ENCODE results near the gene AMHR2. TPM values are rescaled to one million over a fixed set of nuclear protein-coding genes. Genes with fewer than 3 reads are reported as not detected.
A peak's percentile ranks its signal among the peaks of the same experiment; 100 is the strongest.

The AMHR2 gene
- total and polyA plus RNA-seq, 2 of the 4 experiments (the other 2 are of a cell fraction) = not detected

DNA sequence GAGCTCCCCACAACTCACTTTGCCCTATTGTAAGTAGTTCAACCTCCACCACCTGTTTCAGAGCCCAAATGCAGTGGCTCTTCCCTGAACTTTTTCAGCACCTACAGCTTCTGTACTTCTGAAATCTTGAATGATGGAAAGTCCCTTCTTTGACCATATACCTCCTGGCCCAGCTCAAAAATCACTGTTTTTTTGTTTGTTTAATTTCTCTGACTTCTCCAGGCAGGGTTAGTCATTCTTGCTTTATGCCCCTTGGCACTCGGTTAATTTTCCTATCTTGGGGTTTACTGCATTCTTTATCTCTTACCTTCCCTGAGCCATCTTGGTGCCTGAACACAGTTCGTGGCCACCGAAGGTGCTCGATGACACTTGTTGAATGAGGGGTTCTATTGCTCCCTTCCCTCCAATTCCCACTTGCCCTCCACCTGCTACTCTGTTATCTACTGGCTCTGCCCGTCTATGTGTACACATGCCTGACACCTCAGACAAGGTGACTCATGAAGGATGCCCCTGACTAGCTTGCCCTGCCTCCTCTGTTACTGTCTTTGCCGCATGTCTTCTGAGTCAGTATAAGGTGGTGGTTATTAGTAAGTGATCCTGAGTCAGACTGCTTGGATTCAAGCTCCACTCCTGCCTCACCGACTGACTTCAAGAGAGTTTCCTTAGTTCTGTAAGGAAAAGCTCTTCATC is 4.4 kb downstream of the AMHR2 start (continued):
- no peak for TF ChIP-seq RFX5 (IDR thresholded peaks at IDR 0.05; ENCODE audit: low read depth, low read length)

DNA sequence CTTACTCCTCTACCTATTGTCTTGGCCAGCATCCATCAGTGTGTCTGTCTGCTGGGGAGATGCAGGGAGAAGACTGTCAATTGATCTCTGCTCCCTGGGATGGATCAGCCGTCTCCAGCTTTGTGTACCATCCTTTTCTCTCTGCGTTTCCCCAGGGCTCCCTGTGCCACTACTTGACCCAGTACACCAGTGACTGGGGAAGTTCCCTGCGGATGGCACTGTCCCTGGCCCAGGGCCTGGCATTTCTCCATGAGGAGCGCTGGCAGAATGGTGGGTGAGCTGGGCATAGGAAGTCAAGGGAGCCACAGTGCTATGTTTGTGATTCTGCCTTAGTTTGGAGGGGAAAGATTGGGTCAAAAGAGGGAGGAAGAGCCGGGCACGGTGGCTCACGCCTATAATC is 5.1 kb downstream of the AMHR2 start:
- peaks cover 5% of the 10 kb centered on the region; the same call in 1 of the 2 replicates for H3K4me1 ChIP-seq (ENCODE audit: control insufficient read depth, insufficient read depth, low read length)
- H2BK5ac ChIP-seq (ENCODE audit: low read depth, low read length, poor library complexity, severe bottlenecking) = no peak overlapping the region
- ATAC-seq (ENCODE audit: low read depth) (no peak), DNase-seq (no peak)
- intact Hi-C loops (cut with micrococcal nuclease) = no loop called here
- H3K36me3 ChIP-seq (ENCODE audit: control insufficient read depth, insufficient read depth, low read length) = no peaks in the 10 kb centered on the region
- H3K18ac ChIP-seq (ENCODE audit: low read depth, low read length) = no peak overlapping the region
- peak overlapping the region; percentile 6; the same call in 1 of the 2 replicates for H3K4ac ChIP-seq (ENCODE audit: low read depth, low read length)
- H4K91ac ChIP-seq (ENCODE audit: insufficient read depth, low read depth, low read length) = no peak overlapping the region
- no TSS peak for BruUV-seq (replicated peaks)
- H2AK9ac ChIP-seq (replicated peaks; ENCODE audit: low read depth, low read length, poor library complexity) = peak overlapping the region; percentile 58
- dilution Hi-C loops (cut with HindIII; ENCODE audit: low sequenced_read_pairs, unreplicated experiment) = no loop called here
- in situ Hi-C loops (cut with MboI; ENCODE audit: low sequenced_read_pairs) = no loop called here
- peaks cover 8% of the 10 kb centered on the region; the same call in 1 of the 2 replicates for H3K27me3 ChIP-seq (ENCODE audit: control insufficient read depth, insufficient read depth, low read length)
- no peak overlapping the region for H3K4me3 ChIP-seq (ENCODE audit: insufficient read depth, low read depth, low read length)
- H2AFZ ChIP-seq (replicated peaks; ENCODE audit: low read length, poor library complexity) = no peak overlapping the region
- ChIA-PET CTCF (interaction anchor here (2.0 kb wide), 1 partner anchor 76 kb away, joined by 13 read pairs; no protein-coding TSS in a partner anchor), POLR2A (ENCODE audit: unreplicated experiment) (no interaction called here)
- no peak overlapping the region for H4K8ac ChIP-seq (ENCODE audit: low read depth in 2 of 2, low read length in 2 of 2)
- H3K23ac ChIP-seq (ENCODE audit: low read depth, low read length) = no peak overlapping the region
- TF ChIP-seq RFX5 (IDR thresholded peaks at IDR 0.05; ENCODE audit: low read depth, low read length) (no peak), CEBPB (IDR thresholded peaks at IDR 0.05; ENCODE audit: low read depth, low read length) (no peak)
- peak overlapping the region; percentile 49 for H2AK5ac ChIP-seq (ENCODE audit: low read depth, low read length)
- no peaks in the 10 kb centered on the region for H3K9me3 ChIP-seq (ENCODE audit: control insufficient read depth, insufficient read depth, low read length)
- no peak overlapping the region for H2BK20ac ChIP-seq (ENCODE audit: low read depth, low read length)
- H3K4me2 ChIP-seq (ENCODE audit: low read depth, low read length) = no peak overlapping the region
- no peak overlapping the region for H3K27ac ChIP-seq (ENCODE audit: insufficient read depth, low read length)
- 0 out of 2 replicates have a peak overlapping the region, but pooled peaks have one; percentile 5 for H2BK120ac ChIP-seq (ENCODE audit: low read depth, low read length)
- H3K79me1 ChIP-seq (ENCODE audit: low read depth in 1 of 2, low read length in 2 of 2) = no peaks in the 10 kb centered on the region
- no peak overlapping the region for H4K5ac ChIP-seq (ENCODE audit: low read depth, low read length)
- 60% methylated on average over 1 of the region's 7 CpGs; no CpG with 5 or more reads in 1 of the 2 experiments for WGBS, 2 experiments (ENCODE audit: extremely low coverage in 2 of 2, insufficient read length in 1 of 2)
- H4K20me1 ChIP-seq (ENCODE audit: insufficient read depth, low read length) = peaks cover 6% of the 10 kb centered on the region
- no peak overlapping the region for H3K56ac ChIP-seq (ENCODE audit: extremely low read depth, insufficient read depth, low read length)
- no peak overlapping the region; the same call in 1 of the 2 replicates for H3K14ac ChIP-seq (replicated peaks; ENCODE audit: low read depth, low read length)
- no peak overlapping the region for H3K9ac ChIP-seq (ENCODE audit: low read depth, low read length)
- no peak overlapping the region for H2BK15ac ChIP-seq (ENCODE audit: low read depth, low read length)
- peaks cover 18% of the 10 kb centered on the region; the same call in 1 of the 2 replicates for H3K9me1 ChIP-seq (ENCODE audit: insufficient read depth, low read length)

Data from IMR-90 (cell line).